ENCODE measurements around the gene SMIM44.
"Not testable (repeated sequence)": the region's sequence is repeated elsewhere in the genome, so short reads cannot be mapped to it uniquely, and the experiment has no call there.

SMIM44 gene

GRCh38 chr19:3483226-3483628 is at the start of gene SMIM44:
TSS of gene SMIM44 (minus strand) at chr19:3483441. CDS start at chr19:3483403, 38 bp downstream.
- no peak for DNase-seq

DNA sequence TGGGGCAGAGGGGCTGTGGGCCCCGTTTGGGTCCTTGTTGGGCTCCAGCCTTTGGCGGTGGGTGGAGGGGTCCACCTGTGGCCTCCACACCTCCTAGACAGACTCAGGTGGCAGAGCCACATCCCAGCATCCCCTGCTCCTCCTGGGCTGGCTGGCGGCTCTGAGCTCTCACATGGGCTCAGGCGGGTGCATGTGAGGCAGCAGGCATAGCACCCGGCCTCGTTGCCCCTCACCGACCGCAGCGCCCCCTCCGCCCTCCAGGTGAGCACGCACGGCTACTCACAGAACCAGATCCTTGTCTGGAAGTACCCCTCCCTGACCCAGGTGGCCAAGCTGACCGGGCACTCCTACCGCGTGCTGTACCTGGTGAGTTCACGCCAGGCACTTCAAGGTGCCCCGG is 49.8 kb upstream of the SMIM44 start:
- DNase-seq: no peak

- no peak for DNase-seq
Measured at GRCh38 chr19:3532154-3532786, 49.0 kb upstream of the SMIM44 start.

DNA sequence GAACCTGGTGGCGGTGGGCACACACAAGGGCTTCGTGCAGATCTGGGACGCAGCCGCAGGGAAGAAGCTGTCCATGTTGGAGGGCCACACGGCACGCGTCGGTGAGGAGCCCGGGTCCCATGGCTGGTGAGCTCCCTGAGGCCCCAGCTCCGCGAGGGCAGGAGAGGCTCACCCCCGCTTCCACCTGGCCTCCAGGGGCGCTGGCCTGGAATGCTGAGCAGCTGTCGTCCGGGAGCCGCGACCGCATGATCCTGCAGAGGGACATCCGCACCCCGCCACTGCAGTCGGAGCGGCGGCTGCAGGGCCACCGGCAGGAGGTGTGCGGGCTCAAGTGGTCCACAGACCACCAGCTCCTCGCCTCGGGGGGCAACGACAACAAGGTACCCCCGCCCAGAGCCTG is 48.5 kb upstream of the SMIM44 start:
- DNase-seq: no peak

DNA sequence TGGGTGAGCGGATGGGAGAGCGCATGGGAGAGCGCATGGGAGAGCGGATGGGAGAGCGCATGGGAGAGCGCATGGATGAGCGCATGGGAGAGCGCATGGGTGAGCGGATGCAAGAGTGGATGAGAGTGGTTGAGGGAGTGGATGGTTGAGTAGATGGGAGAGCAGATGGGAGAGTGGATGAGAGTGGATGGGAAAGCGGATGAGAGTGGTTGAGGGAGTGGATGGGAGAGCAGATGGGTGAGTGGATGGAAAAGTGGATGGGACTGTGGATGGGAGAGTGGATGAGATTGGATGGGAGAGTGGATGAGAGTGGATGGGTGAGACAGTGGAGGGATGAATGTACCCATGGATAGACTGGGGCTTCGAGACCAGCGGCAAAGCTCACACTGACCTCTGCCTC is 47.1 kb upstream of the SMIM44 start:
- no peak for DNase-seq

GRCh38 chr19:3529299-3529698 is 46.1 kb upstream of the SMIM44 start:
- DNase-seq: not testable (repeated sequence)

DNA sequence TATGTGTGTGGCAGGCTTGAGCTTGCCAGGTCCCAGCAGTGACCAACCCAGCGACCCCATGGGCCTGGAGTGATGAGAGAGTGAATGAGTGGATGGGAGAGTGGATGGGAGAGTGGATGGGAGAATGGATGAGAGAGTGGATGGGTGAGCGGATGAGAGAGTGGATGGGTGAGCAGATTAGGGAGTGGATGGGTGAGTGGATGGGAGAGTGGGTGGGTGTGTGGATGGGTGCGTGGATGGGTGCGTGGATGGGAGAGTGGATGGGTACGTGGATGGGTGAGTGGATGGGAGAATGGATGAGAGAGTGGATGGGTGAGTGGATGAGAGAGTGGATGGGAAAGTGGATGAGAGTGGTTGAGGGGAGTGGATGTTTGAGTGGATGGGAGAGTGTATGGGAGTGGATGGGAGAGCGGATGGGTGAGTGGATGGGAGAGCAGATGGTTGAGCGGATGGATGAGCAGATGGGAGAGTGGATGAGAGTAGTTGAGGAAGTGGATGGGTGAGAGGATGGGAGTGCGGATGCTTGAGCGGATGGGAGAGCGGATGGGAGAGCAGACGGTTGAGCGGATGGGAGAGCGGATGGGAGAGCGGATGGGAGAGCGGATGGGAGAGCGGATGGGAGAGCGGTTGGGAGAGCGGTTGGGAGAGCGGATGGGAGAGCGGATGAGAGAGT is 45.4 kb upstream of the SMIM44 start:
- no peak for DNase-seq

GRCh38 chr19:3528080-3528479 is 44.8 kb upstream of the SMIM44 start:
- DNase-seq: no peak

GRCh38 chr19:3527238-3527910 is 44.1 kb upstream of the SMIM44 start:
- DNase-seq: no peak

DNA sequence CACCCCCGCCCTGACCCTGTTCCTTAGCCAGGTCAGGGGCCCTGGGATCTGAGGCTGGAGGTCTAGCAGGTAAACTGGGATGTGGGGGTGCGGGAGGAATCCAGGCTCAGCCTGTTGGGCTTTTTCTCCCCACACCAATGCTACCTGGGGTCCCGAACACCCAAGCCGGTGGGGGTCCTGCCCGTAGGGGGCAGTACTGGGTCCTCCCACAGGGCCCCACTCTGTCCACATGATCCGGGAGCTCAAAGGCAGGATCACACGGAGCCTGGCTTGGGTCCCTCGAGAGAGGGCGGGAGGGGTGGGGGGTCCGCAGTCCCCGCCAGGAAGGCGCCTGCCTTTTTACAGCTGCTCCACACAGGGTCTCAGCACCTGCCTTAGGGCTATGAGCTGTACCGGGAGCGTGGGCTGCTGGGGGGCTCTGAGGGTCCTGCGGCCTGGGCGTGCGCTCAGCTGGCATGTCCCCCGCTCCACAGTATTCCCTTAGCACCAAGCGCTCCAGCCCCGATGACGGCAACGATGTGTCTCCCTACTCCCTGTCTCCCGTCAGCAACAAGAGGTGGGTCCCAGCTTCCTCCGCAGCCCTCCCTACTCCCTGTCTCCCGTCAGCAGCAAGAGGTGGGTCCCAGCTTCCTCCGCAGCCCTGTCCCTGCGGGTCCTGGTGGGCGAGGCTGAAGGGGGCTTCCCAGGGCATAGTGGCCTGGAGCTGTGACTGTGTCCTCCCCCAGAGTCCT is 43.4 kb upstream of the SMIM44 start:
- DNase-seq: no peak

GRCh38 chr19:3524904-3525451 is 41.7 kb upstream of the SMIM44 start:
- DNase-seq: no peak

- DNase-seq: no peak
Measured at GRCh38 chr19:3524078-3524842, 41.0 kb upstream of the SMIM44 start.

GRCh38 chr19:3523361-3524077 is 40.3 kb upstream of the SMIM44 start:
- no peak for DNase-seq

DNA sequence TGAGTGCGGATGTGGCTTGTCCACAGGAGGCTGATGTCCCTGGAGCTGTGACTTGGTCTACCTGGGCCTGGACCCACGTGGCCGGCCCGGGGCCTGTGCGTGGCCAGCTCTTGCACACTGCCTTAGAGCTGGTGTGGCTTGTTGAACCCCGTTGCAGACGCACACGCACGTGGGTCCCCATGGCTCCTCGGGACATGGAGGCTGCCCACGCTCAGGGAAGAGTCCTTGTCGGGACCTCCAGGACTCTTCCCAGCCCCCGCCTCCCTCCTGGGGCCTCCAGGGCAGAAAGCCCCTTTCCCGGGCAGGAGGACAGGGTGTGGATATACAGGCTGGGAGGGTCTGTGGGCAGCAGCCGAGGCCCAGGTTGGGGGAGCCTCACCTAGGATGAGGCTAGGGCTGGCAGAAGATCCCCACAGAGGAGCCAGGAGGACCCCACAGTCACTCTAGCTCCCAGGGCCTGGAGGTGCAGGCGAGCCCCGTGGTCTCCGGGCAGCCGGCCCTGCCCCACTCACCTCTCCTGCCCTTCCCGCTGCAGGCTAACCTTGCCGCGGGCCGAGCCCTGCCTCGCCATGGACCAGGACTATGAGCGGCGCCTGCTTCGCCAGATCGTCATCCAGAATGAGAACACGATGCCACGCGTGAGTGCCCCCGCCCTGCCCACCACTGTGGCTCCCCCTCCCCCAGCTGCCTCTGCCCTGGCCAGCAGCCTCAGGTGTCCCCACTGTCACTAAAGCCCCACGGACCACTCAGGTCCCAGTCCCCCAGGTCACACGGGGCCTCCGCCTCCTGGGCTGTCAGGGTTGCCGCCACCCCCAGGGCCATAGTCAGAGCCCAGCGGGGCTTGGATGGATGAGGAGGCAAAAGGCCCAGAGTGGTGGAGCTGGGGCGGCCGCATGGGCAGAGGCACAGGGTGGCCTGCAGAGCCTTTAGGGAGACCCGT is 39.5 kb upstream of the SMIM44 start:
- no peak for DNase-seq

DNA sequence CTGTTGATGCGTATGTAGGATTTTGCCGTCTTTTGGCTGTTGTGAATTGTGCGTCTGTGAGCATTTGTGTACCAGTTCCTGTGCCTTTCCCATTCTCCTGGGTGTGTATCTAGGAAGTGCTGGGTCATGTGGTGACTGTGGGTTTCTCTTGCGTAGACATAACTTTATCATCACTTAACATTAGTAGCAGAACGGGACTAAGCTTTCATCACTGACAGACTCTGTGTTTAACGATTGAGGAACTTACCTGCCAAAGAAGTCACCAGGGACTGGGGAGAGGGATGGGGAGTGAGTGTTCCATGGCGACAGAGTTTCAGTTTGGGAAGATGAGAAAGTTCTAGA is 37.8 kb upstream of the SMIM44 start:
- DNase-seq: no peak

GRCh38 chr19:3520166-3521103 is 37.2 kb upstream of the SMIM44 start:
- DNase-seq: no peak

DNA sequence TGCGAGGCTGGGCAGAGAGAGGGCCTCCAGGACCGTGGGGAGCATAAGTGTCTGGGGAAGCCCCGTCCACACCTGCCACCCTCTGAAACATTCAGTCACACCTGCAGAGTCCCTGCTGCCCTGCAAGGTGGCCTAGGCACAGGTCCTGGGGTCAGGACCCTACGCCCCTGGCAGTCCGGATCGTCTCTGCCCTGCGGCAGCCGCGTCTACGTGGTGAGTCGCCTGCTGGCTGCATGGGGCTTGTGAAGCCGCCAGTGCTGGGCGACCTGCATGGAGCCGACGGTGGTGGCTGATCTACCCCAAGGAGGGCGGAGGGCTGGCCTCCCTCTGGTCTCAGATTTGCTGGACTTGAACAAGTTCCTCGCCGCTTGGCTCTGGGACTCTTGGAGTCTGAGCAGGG is 35.9 kb upstream of the SMIM44 start:
- DNase-seq: no peak

- no peak for DNase-seq
Measured at GRCh38 chr19:3518659-3519058, 35.4 kb upstream of the SMIM44 start.

- no peak for DNase-seq
Measured at GRCh38 chr19:3518255-3518654, 35.0 kb upstream of the SMIM44 start.

- DNase-seq: no peak
Measured at GRCh38 chr19:3517638-3518037, 34.4 kb upstream of the SMIM44 start.

Measured in stimulated activated CD4-positive, alpha-beta T cell treated with anti-CD3 and anti-CD28 coated beads, Interleukin-12 subunit alpha, Interleukin-12 subunit beta, amount 100 ng/mL, for 4 hours (primary cell).